HG03045 (cell line): ENCODE results near the gene OGFR.

Experiments
- ATAC-seq: cut with Tn5 transposase; IDR thresholded peaks from one replicate; pipeline ENCODE4 v1.9.1; 2021; ENCODE audit warnings: mild to moderate bottlenecking, moderate library complexity; ENCODE audit not compliant: unreplicated experiment

The OGFR gene

GRCh38 chr20:62799459-62799858 is 5.2 kb upstream of the OGFR start:
- no peak for ATAC-seq

- no peak for ATAC-seq
Measured at GRCh38 chr20:62799873-62800272, 4.8 kb upstream of the OGFR start.

- no peak for ATAC-seq
Measured at GRCh38 chr20:62800314-62801259, 4.0 kb upstream of the OGFR start.

DNA sequence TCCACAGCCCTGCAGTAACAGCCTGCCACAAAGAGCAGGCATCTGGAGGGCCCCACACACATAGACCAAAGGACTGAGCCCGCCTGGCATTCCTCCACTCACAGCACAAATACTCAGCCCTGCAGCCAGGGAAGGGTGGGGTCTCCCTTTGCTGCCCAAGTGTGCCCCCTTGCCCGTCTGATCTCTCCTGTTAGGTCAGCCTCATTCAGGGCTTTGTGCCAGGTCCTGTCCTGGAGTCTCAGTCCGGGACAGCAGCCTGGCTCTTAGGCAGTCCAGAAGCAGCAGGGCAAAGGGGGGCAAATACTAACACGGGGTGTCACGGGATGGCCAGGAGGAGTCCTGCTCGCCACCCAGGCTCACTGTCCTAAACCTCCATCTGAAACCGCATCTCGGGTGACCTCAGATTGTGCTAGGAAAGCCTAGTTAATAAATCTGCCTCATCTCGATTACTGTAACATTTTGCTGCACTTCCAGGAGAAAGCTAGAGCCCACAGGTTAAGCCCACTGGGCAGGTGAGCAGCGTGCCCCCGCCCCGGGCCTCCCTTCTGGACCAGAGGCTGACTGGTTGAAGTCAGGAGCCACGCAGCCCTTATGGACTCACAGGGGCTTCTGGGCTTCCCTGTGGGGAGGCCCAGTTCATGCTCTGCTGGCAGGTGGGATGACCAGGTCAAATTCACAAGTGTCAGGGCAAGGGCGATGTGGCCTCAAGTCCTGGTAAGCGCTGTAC is 3.2 kb upstream of the OGFR start:
- no peak for ATAC-seq

DNA sequence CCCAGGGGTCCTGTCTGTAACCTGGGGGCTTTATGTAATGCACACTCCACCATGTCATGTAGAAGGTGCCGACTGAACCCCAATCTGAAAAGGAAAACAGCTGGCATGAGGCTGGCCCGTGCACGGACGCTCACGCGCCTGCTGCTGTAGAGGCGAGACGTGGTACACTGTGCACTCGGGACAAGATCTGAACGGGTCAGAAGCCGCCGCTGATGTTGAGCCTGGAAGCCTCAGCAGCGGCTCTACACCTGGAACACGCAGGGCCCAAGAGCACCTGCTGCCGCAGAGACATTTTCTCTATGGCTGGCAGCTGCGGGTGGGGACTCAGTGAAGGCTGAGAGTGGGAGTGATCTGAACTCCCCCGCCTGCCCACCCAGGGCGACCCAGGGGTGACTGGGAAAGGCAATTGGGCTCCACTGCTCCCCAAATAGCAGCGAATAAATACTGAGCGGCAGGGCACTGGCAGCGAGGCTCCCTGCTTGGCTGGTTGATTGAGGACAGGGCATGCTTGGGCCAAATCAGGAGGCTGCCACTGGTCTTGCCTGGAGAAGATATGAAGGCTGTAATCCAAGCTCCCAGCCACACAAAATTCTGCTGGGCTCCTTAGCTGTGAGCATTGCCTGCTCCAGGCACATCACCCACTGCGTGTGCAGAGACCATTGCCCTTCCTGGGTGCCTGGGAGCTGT is 2.5 kb upstream of the OGFR start:
- ATAC-seq = no peak

DNA sequence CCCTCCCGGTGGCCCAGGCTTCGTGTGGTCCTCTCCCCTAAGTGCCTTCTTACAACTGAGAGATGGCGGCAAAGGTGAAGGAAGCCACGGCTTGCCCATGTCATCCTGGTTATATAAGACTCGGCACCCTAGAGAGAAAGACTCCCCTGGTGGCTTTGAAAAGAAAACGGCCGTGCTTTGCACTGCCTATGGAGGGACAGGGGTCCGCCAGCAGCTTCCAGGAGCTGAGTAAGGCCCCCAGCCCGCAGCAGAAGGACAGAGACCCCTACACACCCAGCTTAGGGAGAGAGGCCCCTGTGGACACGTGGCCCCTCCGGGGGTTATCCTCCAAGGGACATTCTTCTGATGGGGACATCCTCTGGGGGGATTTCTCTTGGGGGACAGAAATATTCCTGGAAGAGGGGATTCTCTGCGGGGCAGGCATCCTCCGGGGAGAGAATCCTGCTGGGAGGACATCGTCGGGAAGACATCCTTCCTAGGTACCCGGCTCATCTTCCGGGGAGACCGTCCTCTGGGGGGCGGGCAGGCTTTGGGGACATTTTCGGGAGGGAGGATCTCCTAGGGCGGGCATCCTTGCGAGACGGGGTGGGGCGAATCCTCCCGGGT is 511 bp upstream of the OGFR start:
- ATAC-seq = peak; percentile 6

DNA sequence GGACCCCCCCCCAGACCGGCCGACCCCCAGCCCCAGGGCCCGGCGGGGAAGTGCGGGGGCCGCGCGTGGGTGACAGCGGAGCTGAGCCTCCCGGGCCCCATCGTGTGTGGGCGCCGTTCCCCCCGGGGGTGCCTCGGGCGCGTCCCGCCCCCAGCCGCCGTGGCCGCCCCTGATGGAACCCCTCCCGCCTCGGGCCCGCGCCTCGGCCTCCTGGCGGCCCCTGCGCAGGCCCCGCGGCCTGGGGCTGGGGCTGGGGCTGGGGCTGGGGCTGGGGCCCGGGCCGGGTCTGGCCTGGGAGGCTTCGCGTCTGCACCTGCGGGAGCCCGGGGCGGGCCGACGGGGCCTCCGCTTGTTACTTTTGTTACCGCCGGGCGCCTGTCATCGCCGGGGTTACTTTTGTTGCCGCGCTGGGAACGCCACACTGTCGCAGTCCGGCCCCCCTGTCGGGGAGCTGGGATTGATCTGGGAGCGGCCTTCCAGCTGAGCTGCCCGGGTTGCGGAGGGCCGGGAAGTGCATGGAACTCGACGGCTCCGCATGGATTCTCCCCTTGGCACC is 598 bp downstream of the OGFR start:
- ATAC-seq = peak; percentile 27

- ATAC-seq = no peak
Measured at GRCh38 chr20:62805711-62806382, 1.2 kb downstream of the OGFR start.

- ATAC-seq = no peak
Measured at GRCh38 chr20:62806383-62807050, 1.9 kb downstream of the OGFR start.

DNA sequence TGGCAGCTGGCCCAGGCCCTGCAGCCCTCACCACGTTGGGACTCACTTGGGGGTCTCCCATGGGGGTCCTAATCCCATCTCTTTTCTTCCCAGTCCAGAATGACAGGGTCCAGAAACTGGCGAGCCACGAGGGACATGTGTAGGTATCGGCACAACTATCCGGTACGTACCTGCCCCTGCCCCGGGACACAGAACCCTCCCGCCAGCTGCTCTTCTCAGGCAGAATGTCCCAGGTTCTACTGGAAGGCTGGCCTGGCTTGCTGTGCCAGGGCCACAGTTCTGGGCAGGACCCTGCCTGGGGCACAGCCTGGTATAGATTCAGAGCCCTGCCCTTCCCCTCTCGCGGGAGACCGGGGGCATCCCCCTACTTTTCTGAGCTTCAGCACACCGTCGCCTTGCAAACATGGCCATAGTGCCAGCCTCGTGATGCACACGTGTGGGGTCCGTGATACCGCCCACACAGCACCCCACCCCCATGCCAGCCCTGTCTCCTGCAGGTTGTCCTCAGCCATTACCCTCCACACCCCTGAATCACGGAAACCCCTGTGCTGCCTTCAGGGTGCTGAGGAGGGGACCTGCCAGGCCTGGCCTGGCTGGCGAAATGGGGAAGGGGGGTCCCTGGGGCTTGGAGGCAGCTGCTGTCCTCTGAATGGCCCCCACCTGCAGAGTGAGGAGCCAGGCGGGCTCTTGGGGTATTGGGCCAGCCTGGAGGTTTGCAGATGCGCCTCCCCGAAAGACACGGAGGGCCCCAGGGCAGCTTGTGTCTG is 3.0 kb downstream of the OGFR start:
- ATAC-seq = no peak

- no peak for ATAC-seq
Measured at GRCh38 chr20:62808211-62808865, 3.7 kb downstream of the OGFR start.

DNA sequence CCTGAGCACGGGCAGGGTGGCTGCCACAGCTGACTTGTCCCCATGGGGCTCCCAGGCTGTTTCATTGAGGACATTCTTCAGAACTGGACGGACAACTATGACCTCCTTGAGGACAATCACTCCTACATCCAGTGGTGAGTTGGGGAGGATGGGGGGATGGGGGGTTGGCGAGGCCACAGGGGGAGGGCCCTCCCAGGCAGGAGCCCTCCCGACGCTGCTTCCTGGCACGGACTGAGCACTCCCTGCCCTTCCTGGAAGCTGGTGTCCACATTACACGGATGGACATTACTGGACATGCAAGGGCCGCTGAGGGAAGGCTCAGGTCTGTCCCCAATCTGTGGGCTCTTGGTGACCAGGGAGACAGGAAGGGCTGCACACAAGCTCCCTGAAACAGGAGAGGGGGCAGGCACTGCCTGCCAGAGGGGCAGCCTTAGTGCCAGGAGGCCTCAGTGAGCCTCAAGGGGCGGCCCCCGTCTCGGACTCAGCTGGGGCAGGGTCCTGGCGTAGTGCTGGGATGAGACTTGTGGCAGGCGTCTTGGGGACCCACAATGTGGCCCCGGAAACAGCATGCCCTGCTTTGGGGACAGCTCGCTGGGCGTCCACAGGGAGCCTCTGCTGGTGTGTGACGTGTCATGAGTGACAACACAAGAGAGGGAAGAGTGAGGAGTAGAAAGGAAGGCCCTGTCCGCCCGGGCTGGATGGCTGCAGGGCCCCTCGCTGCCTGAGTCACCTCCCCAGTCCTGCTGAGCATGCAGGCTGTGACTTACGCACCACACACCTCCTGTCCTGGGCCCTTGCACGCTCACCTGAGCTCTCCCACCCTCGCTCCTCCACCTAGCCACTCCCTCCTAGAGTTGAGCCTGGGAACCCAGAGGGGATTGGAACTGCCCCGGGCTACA is 5.1 kb downstream of the OGFR start:
- no peak for ATAC-seq

- no peak for ATAC-seq
Measured at GRCh38 chr20:62811320-62811719, 6.7 kb downstream of the OGFR start.

DNA sequence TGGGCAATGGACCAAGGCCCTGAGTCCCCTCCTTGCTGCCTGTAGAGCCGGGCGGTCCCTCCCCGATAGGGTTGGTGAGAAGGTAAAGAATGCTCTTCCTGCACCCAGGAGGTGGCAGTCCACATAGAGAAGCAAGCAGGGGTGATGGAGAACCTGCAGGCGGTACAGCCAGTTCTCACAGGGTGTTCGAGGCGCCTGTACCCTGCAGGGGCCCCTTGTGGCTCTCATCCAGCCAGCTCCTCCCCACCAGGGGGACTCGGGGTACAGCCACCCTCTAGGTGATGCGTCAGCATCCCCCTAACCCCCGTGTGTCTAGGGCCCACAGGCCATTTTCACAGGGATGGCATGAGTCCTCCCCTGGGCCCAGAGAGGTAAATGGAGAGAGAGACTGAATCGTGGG is 7.1 kb downstream of the OGFR start:
- no peak for ATAC-seq

DNA sequence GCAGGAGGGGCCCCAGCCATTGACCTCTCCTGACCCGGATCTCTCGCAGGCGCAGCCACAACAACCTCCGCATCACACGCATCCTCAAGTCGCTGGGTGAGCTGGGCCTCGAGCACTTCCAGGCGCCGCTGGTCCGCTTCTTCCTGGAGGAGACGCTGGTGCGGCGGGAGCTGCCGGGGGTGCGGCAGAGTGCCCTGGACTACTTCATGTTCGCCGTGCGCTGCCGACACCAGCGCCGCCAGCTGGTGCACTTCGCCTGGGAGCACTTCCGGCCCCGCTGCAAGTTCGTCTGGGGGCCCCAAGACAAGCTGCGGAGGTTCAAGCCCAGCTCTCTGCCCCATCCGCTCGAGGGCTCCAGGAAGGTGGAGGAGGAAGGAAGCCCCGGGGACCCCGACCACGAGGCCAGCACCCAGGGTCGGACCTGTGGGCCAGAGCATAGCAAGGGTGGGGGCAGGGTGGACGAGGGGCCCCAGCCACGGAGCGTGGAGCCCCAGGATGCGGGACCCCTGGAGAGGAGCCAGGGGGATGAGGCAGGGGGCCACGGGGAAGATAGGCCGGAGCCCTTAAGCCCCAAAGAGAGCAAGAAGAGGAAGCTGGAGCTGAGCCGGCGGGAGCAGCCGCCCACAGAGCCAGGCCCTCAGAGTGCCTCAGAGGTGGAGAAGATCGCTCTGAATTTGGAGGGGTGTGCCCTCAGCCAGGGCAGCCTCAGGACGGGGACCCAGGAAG is 7.7 kb downstream of the OGFR start:
- no peak for ATAC-seq

GRCh38 chr20:62812907-62813200 is 8.2 kb downstream of the OGFR start:
- no peak for ATAC-seq

GRCh38 chr20:62813588-62813987 is 9.0 kb downstream of the OGFR start:
- ATAC-seq = no peak
